Mucosa of rectum (tissue), 2 donors: Measurements from ENCODE around the gene USP31.
"Not testable (repeated sequence)": the region's sequence is repeated elsewhere in the genome, so short reads cannot be mapped to it uniquely, and the experiment has no call there.

ENCODE experiments used
- H3K27ac ChIP-seq, 2 donors: one replicate each; pipeline ENCODE4 v1.7.0; 2013; ENCODE audit warnings: inconsistent platforms in 2 of 2, low read depth in 2 of 2, low read length in 2 of 2
- H3K27me3 ChIP-seq, 2 donors: one replicate each; pipeline ENCODE4 v1.7.0; 2013; ENCODE audit warnings: low read length in 2 of 2; ENCODE audit not compliant: control insufficient read depth in 2 of 2, insufficient read depth in 2 of 2
- H3K36me3 ChIP-seq, 2 donors: one replicate each; pipeline ENCODE4 v1.7.0; 2013; ENCODE audit warnings: low read length in 2 of 2; ENCODE audit not compliant: control insufficient read depth in 2 of 2, insufficient read depth in 2 of 2
- H3K4me1 ChIP-seq, 2 donors: one replicate each; pipeline ENCODE4 v1.7.0; 2013; ENCODE audit warnings: low read length in 2 of 2, mild to moderate bottlenecking in 1 of 2; ENCODE audit not compliant: control insufficient read depth in 2 of 2, insufficient read depth in 2 of 2
- H3K4me3 ChIP-seq, 2 donors: one replicate each; pipeline ENCODE4 v1.7.0; 2013; ENCODE audit warnings: low read length in 2 of 2
- H3K9ac ChIP-seq, 2 donors: one replicate each; pipeline ENCODE4 v1.7.0; 2013; ENCODE audit warnings: low read length in 2 of 2, low read depth in 1 of 2, mild to moderate bottlenecking in 1 of 2
- H3K9me3 ChIP-seq, 2 donors: one replicate each; pipeline ENCODE4 v1.7.0; 2013; ENCODE audit warnings: low read length in 2 of 2; ENCODE audit not compliant: control insufficient read depth in 2 of 2
- donor health status: healthy.
- donor health status: Normal muscosa, but diverticular disease.

USP31 gene

GRCh38 chr16:23146877-23147601, 2.2 kb downstream of the USP31 start:
- no peak overlapping the region for H3K27ac ChIP-seq
- H3K4me1 ChIP-seq: peaks cover 10 to 16% of the 10 kb centered on the region in 2 donors
- no peak overlapping the region for H3K9ac ChIP-seq
- no peak overlapping the region for H3K4me3 ChIP-seq
- no peaks in the 10 kb centered on the region for H3K27me3 ChIP-seq
- no peaks in the 10 kb centered on the region for H3K36me3 ChIP-seq
- no peaks in the 10 kb centered on the region for H3K9me3 ChIP-seq

GRCh38 chr16:23145608-23146007, 3.6 kb downstream of the USP31 start:
- no peaks in the 10 kb centered on the region for H3K36me3 ChIP-seq
- no peak overlapping the region for H3K27ac ChIP-seq
- no peaks in the 10 kb centered on the region for H3K27me3 ChIP-seq
- H3K4me3 ChIP-seq: no peak overlapping the region
- H3K9me3 ChIP-seq: no peaks in the 10 kb centered on the region
- H3K4me1 ChIP-seq: peaks cover 10 to 19% of the 10 kb centered on the region in 2 donors
- H3K9ac ChIP-seq: no peak overlapping the region

DNA sequence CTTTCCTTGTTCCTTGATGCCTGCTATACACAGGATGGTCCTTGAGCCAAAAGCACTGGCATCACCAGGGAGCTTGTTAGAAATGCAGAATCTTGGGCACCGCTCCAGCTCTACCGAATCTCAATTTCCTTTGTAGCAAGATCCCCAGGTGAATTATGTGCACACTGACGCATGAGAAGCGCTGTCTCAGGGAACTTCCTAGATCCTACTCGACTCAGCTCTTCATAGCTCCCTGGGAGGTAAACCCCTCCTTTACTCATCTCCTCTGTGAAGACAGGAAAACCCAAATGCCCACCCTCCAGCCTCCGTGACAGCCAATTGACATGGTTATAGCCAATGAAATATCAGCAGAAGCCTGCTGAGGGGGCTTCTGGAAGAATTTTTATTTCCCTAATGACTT, 4.1 kb downstream of the USP31 start:
- Histone ChIP-seq H3K9ac (no peak overlapping the region), H3K27ac (no peak overlapping the region), H3K4me1 (peaks cover 10 to 19% of the 10 kb centered on the region in 2 donors), H3K27me3 (no peaks in the 10 kb centered on the region), H3K4me3 (no peak overlapping the region), H3K9me3 (no peaks in the 10 kb centered on the region), H3K36me3 (no peaks in the 10 kb centered on the region)

GRCh38 chr16:23144393-23144792, 4.9 kb downstream of the USP31 start:
- not testable (repeated sequence) for H3K4me3 ChIP-seq, H3K27me3 ChIP-seq, H3K36me3 ChIP-seq, H3K9me3 ChIP-seq, H3K9ac ChIP-seq, H3K27ac ChIP-seq
- H3K4me1 ChIP-seq: peaks cover 5 to 14% of the 10 kb centered on the region in 2 donors

- no peaks in the 10 kb centered on the region for H3K36me3 ChIP-seq
- H3K27ac ChIP-seq: no peak overlapping the region
- H3K9me3 ChIP-seq: no peaks in the 10 kb centered on the region
- no peak overlapping the region for H3K4me3 ChIP-seq
- H3K9ac ChIP-seq: no peak overlapping the region
- no peaks in the 10 kb centered on the region for H3K27me3 ChIP-seq
- peaks cover 4 to 13% of the 10 kb centered on the region in 2 donors for H3K4me1 ChIP-seq
Measured at GRCh38 chr16:23143391-23143790, 5.9 kb downstream of the USP31 start.

- Histone ChIP-seq H3K9me3 (no peaks in the 10 kb centered on the region), H3K9ac (no peak overlapping the region), H3K27me3 (no peaks in the 10 kb centered on the region), H3K27ac (no peak overlapping the region), H3K4me3 (no peak overlapping the region), H3K4me1 (peaks cover 0 to 3% of the 10 kb centered on the region in 2 donors), H3K36me3 (no peaks in the 10 kb centered on the region)
Measured at GRCh38 chr16:23141959-23142740, 7.1 kb downstream of the USP31 start.

DNA sequence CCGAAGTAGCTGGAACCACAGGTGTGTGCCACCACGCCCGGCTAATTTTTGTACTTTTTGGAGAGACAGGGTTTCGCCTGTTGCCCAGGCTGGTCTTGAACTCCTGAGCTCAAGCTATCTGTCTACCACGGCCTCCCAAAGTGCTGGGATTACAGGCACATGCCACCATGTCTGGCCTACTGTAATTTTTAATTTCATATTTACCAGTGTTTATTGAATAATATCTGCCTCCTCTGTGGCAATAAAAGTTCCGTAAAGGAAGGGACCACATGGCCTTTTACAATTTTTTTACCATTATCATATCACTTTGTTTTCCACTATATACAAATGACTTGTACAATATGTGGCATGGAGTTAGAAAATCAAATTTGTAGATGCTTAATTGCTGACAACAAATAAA, 7.8 kb downstream of the USP31 start:
- Histone ChIP-seq H3K9me3 (no peaks in the 10 kb centered on the region), H3K27ac (no peak overlapping the region), H3K9ac (no peak overlapping the region), H3K4me1 (peaks cover 0 to 3% of the 10 kb centered on the region in 2 donors), H3K27me3 (no peaks in the 10 kb centered on the region), H3K4me3 (no peak overlapping the region), H3K36me3 (no peaks in the 10 kb centered on the region)

DNA sequence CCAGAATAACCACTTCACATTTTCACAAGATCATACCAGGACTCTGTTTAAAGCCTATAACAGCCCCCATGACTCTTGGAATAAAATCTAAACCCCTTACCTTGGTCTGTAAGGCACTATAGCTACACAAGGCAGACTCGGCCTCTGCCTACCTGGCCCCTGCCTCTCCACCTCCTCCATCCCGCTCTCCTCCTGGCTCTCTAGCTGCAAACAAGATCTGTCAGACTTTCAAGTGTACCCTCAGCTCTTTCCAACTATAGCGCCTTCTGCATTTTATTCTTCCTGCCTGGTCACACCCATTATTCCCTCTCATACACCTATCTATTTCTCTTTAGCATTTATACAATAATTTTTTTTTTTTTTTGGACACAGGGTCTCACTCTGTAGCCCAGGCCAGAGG, 8.2 kb downstream of the USP31 start:
- no peak overlapping the region for H3K9ac ChIP-seq
- no peak overlapping the region for H3K27ac ChIP-seq
- peaks cover 0 to 3% of the 10 kb centered on the region in 2 donors for H3K4me1 ChIP-seq
- H3K9me3 ChIP-seq: no peaks in the 10 kb centered on the region
- H3K36me3 ChIP-seq: no peaks in the 10 kb centered on the region
- H3K27me3 ChIP-seq: no peaks in the 10 kb centered on the region
- no peak overlapping the region for H3K4me3 ChIP-seq

GRCh38 chr16:23140107-23140506, 9.1 kb downstream of the USP31 start:
- Histone ChIP-seq H3K9ac (no peak overlapping the region), H3K4me3 (no peak overlapping the region), H3K27ac (no peak overlapping the region), H3K36me3 (no peaks in the 10 kb centered on the region), H3K27me3 (no peaks in the 10 kb centered on the region), H3K4me1 (peaks cover 0 to 3% of the 10 kb centered on the region in 2 donors), H3K9me3 (no peaks in the 10 kb centered on the region)

DNA sequence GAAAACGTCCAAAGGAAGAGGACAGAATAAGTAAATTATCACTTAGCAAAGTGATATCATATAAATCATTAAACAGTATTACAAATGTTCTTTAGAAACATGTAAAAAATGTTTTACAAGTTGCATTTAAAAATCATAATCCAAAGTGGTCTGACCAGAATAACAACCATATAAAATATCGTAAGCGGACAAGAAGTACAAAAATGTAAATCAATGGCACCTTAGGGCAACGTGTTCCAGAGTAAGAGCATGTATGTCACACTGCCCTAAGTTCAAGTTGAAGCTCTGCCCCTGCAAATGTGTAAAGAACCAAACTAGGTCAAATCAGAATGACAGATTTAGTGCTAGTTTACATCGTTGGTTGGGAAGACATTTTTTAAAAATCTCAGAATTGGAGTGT, 11.4 kb downstream of the USP31 start:
- Histone ChIP-seq H3K27ac (no peak overlapping the region), H3K4me1 (peaks cover 0 to 6% of the 10 kb centered on the region in 2 donors), H3K27me3 (no peaks in the 10 kb centered on the region), H3K4me3 (no peak overlapping the region), H3K9me3 (no peaks in the 10 kb centered on the region), H3K9ac (no peak overlapping the region), H3K36me3 (no peaks in the 10 kb centered on the region)
